HG03066 (cell line): Measurements from ENCODE around the gene NOC4L.
"Not testable (repeated sequence)": the region's sequence is repeated elsewhere in the genome, so short reads cannot be mapped to it uniquely, and the experiment has no call there.

ENCODE experiments used
- ATAC-seq: cut with Tn5 transposase; IDR thresholded peaks from one replicate; pipeline ENCODE4 v1.9.1; 2021; ENCODE audit warnings: low read depth; ENCODE audit not compliant: unreplicated experiment

The NOC4L gene

DNA sequence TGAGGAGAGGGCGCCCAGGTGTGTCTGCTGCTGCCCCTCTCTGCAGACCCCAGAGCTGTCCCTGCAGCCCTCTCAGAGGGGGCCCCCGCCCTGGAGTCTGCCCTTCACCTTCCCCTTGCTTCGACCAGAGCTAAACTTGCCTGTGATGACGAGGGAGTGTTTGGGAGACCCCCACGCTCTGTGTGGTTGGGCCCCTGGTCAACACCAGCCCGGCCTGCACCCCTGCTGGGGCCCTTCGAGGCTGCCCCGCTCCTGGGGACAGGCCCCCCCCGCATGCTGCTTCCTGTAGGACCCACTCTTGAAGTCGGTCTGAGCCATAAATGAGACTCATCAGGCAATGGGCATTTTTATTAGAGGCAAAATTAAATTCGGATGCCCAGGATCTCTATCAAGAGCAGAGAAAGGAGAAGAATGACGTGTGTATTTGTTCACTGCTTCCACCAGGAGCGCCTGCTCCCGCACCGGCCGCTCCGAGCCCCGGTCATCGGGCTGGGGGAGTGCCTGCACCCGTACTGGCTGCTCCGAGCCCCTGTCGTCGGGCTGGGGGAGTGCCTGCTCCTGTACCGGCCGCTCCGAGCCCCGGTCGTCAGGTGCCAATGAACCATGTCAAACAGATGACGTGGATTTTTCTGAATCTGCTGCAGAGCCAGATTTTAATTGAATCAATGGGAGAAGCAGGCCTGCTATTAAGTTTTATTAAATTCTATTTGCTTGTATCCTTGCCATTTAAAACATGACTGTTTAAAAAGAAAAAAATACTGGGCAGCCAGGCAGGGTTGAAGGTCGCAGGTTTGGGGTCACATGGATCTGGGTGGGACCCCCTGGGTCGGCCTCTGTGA is 47.7 kb downstream of the NOC4L start:
- ATAC-seq = no peak

DNA sequence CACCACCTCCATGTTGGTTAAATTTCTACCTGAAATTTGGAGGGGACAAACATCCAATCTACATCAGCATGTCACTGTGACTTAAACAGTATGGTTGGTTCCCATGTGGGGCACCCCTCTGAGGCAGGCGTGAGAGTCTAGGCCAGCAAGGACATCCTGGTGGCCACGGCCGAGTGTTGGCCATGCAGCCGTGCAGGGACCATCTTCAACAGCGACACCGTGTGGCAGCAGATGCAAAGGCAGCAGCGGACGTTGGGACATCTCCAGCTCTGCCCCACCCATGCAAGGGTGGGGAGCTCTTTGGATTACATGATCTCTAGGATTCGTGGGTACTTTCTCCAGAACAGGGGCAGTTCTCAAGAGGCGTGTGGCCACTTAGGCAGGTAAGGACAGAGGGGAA is 49.8 kb downstream of the NOC4L start:
- ATAC-seq = no peak

DNA sequence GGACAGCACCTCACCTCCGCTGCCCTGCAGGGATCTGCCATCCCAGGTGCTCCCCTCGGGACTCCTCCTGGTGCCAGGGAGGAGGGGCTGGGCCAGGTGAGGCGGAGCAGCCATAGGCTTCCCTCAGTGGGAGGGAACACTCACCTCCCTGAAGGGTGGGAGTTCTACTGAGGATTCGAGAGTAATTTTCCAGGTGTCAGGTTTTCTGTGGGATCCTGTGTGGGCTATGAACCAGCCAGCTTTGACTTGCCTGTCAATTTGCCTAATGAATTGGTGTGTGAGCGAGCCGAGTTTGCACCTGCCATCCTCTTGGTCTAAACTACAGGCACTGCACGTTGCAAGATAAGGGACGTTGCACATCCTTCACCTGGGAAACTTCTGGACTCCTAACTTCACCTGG is 50.3 kb downstream of the NOC4L start:
- no peak for ATAC-seq

DNA sequence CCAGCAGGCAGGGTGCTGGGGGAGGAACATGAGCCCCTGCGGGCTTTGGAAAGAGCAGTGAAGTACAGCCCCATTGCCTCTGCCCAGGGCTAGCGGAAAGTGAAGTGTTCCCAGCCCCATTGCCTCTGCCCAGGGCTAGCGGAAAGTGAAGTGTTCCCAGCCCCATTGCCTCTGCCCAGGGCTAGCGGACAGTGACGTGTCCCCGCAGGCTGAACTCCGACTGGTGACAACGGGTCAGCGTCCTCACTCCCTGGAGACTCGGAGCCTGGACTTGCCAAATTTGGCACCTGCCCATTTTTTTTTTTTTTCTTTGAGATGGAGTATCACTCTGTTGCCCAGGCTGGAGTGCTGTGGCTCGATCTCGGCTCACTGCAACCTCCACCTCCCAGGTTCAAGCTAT is 51.0 kb downstream of the NOC4L start:
- not testable (repeated sequence) for ATAC-seq

DNA sequence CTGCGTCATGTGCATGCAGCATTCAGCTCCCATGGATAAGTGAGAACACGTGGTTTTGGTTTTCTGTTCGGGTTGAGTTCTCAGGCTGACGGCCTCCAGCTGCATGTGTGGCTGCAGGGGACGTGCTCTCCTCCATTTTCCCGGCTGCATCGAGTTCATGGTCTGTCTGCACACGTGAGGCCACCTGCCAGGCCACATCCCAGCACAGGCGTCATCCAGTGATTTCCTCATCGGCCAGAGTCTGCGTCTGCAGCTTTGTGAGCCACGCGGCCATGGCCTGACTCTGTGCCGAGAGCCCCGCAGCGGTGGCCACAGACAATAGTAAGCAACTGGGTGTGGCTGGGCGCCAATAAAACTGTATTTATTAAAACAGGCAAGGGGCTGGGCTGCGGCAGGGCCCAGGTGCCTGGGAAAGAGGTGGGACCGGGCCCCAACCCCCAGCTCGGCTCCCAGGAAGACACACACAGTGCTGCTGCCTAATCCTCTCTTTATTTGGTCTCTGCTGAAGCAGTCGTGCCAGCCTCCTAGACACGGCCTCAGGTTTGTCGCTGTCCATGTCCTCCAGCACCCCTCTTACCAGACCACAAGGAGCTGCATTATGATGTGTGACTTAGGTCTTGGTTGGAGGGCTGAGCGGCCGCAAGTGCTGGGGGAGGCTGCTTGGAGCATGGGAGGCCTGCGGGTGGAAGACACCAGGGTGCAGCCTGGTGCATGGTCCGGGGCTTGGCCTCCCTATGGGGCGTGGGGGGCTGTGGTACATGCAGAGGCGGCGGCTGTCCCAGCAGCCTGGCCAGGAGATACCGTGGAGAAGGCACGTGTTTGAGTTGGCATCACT is 52.0 kb downstream of the NOC4L start:
- ATAC-seq = no peak

DNA sequence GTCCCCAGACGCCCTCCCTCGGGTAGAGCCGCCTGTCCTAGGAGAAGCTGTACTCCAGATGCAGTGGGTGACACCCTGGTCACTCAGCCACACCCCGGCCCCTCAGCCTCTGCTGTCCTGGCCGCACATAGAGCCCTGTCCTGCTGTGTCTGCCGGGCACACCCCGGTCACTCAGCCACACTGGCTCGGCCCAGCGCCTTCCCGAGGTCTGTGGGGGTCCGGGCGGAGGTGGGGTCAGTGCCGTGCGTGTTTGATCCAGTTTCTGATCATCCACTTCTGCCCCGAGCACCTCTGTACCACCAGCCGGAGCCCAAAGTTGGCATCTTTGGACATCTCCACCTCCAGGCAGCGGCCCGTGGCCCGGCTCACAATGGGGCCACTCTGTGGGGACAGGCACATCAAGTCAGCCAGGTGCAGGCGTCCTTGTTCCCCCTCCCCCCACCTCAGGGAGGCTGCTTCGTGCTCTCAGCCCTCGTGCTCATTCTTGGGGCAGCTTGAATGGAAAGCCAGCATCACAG is 52.7 kb downstream of the NOC4L start:
- no peak for ATAC-seq

DNA sequence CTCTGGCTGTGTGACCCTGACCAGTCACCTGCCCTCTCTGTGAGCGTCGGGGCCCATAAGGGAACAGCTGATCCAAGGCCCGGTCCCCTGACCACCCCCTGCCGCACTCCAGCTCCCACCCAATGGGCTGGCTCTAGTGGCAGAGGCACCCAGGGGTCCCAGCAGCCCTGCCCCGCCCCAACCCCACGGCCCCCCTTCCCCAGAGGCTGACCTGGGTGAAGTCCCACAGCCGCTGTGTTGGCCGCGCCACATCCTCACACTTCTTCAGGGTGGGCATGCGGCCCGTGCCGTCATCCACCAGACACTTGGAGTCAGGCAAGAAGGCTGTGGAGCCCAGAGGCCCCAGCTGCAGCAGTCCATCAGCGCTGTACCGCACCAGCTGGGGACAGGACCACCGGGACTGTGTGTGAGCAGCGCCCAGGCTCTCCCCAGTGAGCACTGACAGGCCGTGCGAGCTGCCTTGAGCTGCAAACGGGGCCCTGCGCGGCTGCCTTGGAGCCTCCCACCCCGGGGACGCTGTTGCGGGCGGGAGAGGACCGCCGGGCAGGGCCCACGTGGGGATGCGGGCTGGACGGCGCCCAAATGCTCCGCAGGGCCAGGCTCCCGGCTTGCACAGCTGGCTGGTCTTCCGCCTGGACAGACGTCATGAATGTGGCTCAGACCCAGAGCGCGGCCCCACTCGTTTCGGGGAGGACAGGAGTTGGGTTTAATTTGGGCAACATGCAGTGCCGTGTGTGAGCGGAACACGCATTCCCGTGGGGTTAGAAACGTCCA is 53.5 kb downstream of the NOC4L start:
- no peak for ATAC-seq

DNA sequence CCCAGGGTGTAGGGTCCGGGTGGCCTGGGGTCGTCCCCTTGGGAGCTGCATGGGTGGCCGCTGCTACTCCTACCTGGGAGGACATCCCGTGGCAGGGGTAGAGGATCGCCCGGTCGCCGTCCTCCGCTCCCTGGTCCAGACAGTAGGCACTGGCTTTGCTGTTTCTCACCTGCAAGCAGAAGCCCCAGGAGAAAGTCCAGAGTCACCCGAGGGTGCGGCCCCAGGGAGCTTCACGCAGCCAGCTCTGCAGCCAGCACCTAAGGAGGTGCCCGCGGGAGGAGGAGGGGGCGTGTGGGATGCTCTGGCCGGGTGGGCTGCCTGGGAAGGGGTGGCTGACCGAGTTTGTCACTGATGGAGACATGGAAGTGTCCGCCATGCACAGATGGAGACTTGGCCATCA is 54.8 kb downstream of the NOC4L start:
- no peak for ATAC-seq

DNA sequence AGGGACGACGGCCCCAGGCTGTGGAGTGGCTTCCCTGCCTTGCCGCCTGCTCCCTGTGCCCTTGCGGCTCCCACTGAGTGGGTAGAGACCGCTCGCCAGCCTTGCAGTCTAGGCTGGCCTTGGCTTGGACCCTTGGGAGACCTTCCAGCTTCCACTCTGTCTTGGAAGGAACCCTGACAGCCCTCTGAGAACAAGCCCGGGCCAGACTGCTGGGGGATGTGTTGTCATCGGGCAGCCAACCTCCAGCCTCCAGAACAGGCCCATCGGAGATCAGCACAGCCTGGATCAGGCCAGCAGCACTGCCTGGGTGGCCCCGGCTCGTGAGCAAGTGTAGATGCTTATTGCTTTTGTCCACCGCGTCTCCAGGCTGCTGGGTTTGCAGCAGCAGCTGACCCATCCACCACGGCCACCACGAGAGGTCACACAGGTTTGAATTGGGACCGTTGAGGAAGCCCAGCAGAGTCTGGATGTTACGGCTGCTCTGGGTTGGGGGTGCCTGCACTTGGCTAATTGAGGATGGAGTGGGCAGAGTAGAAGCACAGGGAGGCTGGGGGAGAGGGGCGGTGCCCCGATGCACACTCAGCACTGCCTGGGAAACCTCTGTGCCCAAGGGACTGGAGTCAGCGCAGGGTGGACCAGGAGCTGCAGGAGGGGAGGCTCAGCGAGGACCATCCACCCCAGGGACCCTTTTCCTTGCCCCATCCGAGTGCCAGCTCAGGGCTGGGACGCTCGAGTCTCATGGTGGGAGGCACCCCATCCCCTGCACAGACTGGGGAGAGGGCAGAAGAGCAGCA is 55.5 kb downstream of the NOC4L start:
- ATAC-seq = no peak

DNA sequence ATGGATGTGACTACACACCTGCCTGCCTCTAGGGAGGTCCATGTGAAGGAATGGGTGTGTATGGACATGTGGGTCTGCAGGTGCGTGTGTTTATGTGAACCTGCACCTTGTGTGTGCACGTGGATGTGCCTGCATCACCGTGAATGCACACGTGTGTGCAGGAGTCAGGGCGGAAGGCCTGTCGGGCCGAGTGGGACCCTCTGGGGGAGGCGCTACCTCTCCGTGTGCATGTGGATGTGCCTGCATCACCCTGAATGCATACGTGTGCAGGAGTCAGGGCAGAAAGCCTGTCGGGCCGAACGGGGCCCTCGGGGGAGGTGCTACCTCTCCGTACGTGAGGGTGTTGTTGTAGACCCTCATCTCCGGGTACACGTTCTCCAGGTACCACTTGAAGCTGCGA is 56.5 kb downstream of the NOC4L start:
- ATAC-seq = no peak

DNA sequence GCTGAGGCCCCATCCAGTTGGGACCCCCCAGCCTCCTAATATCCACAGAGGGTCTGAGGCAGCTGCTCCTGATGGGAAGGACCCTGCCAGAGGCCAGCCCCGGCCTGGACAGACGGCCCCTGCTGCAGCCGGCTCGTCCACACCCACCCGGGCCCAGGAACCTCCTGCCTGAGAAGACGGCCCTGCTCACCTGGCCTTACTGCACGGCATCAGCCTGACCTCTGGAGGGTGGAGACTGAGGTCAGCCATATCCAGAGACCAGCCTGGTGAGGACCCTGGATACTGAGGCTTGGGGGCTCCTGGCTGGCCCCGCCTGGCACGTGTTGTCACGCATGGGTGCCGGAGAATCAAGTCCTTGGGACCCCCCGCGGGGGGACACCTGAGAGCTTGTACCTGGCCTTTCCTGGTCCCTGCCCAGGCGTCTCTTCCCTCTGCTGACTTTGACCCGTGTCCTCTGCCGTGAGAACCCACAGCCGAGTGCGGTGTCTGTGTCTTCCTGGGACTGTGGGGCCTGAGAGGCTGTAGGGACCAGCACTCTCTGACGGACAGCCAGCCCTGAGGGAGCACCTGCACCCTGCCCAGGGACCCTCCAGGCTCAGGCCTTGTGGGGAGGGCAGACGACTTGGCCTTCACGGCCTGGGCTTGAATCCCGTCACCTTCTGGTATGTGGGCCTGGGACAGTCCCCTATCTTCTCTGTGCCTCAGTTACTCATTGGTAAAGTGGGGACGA is 57.3 kb downstream of the NOC4L start:
- ATAC-seq = no peak
